GM19240 (cell line): Measurements from ENCODE around the gene SAE1.
"Not testable (repeated sequence)": the region's sequence is repeated elsewhere in the genome, so short reads cannot be mapped to it uniquely, and the experiment has no call there.

ENCODE experiments used
- DNase-seq: peaks from one replicate; pipeline ENCODE4 v3.0.0; 2011; ENCODE audit warnings: low spot score; ENCODE audit not compliant: insufficient read length

The SAE1 gene

DNA sequence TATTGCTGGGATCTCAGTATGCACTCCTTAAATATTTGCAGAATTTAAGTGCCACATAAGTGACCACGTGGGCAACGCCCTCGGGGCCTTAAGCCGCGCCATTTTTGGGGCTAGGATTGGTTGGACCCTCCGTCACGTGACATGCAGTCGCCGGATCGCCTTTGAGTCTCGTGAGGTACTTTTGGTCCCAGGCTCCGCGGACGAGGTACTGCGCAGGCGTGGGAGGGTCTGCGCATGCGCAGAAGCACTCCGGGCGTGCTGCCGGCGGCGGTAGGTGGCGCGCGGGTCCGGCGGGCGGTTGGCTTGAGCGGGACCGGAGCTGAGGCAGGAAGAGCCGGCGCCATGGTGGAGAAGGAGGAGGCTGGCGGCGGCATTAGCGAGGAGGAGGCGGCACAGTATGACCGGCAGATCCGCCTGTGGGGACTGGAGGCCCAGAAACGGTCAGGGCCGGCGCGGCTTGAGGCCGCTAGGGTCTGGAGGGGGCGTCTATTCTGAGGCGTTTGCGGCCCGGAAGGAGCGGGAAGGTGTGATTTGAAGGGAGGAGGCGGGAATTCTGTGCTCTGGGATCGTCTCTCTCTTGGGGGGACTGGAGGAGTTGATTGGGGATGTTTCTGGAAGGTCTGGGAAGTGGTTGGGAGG, at the start of gene SAE1:
TSS of gene SAE1 (plus strand) at position 247 of the 639 bp plus-strand sequence. CDS start at position 343, 96 bp downstream.
- peak; percentile 99 for DNase-seq

- DNase-seq, result no peak
Measured at GRCh38 chr19:47081095-47081494, 49.5 kb upstream of the SAE1 start.

DNA sequence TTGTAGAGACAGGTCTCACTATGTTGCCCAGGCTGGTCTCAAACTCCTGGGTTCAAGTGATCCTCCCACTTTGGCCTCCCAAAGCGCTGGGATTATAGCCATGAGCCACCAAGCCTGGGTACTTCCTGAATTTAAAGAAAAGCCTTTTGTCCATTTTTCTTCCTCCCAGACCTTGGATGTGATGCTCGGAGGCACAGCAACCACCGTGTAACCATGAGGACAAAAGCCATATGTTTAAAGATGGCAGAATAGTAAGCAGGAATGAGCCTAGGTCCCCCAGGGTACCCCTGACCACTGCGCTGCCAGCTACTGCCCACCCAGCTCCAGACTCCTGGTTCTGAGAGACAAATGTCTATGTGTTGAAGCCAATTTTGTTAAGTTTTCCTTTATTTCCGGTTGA, 48.1 kb upstream of the SAE1 start:
- no peak for DNase-seq

- no peak for DNase-seq
Measured at GRCh38 chr19:47084879-47085439, 45.7 kb upstream of the SAE1 start.

GRCh38 chr19:47086280-47086679, 44.4 kb upstream of the SAE1 start:
- DNase-seq, result no peak

DNA sequence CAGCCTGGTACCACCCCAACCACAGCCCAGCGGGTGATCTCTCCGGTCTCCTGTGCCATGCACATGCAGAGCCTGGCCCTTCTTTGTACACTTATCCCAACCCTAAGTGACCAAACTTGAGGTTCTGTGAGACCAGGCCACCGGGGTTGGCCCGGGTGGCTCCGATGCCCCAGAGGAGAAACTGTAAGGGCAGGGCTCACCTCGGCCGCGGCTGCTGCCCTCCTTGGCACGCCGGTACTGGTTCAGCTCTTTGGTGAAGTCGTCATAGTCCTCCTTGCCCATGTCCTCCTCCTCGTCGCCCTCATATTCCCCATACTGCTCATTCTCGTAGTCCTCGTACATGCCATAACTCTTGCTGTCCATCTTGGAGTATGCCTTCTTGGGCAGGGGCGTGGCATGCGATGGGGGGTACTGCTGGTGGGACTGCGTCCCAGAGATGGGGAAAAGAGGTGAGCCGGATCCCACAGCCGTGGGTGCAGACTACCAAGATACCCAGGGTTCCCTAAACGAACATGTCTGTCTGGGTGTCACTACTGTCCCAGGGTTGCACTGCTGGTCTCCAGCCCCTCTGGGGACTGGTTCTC, 40.8 kb upstream of the SAE1 start:
- no peak for DNase-seq

DNA sequence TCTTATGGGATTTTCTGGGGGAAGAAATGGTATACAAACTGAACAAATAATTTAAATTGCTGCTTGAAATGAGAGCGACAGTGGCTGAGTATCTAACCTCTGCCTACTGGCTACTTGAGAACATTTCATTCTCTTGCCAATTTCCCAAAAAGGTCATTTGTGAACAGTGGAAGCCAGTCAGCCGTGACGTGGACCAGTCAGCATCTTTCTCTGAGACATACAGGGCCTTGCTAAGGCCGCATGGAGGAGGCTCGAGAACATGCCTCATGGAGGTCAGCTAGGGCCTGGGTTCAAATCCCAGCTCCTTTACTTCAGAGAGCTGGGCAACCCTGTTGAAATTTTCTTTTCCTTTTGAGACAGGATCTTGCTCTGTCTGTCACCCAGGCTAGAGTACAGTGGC, 37.4 kb upstream of the SAE1 start:
- no peak for DNase-seq

- DNase-seq, result peak; percentile 56
Measured at GRCh38 chr19:47093841-47094240, 36.8 kb upstream of the SAE1 start.

- no peak for DNase-seq
Measured at GRCh38 chr19:47094557-47095475, 35.8 kb upstream of the SAE1 start.

- DNase-seq, result no peak
Measured at GRCh38 chr19:47095476-47096099, 35.0 kb upstream of the SAE1 start.

DNA sequence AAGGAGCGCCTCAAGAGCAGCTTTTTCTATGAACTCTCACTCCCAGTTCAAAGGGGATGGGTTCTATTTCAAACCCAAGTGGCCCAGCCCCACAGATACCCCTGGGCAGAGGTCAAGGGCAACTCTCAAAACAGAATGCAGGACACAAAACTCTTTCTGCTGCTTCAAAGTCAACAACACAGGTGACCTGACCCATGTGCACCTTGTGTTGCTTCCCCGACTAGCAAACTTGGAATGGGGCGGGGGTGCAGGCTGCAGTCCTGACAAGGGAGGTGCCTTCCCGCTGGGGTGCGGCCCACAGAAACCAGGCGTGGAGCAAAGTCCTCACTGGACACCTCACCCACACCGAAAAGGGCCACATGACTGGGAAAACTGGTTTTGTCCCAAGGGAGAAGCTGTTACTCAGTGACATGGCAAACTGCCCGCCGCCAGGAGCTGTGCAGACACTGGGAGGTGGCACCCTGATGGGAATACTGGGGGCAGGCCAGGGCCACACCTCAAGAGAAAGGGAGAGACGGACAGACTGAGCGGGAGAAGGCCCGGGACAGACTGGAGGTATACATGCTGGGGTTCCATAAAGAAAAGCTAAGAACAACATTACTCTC, 34.4 kb upstream of the SAE1 start:
- no peak for DNase-seq

DNA sequence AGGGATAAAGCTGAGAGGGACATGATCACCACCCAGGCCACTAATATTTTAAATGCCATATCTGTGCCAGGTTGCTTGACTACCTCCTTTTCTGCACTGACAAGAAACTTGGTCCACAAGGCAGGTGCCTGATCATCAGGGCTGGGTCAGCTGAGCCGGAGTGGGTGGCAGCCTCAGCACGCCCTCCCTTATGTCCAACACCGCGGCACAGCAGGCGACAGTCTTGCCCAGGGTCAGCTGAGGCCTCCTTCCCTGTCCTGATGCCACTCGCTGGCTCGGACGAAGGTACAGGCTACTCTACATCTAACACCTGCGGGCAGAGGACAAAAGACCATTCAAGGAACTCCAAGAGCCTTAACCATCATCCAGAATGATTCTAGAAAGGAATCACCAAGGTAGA, 33.9 kb upstream of the SAE1 start:
- no peak for DNase-seq

- DNase-seq, result no peak
Measured at GRCh38 chr19:47097396-47098201, 33.0 kb upstream of the SAE1 start.

GRCh38 chr19:47098608-47099007, 32.0 kb upstream of the SAE1 start:
- no peak for DNase-seq

- DNase-seq, result no peak
Measured at GRCh38 chr19:47099576-47100050, 31.0 kb upstream of the SAE1 start.

GRCh38 chr19:47100290-47100689, 30.3 kb upstream of the SAE1 start:
- no peak for DNase-seq

- not testable (repeated sequence) for DNase-seq
Measured at GRCh38 chr19:47101116-47101515, 29.5 kb upstream of the SAE1 start.

- no peak for DNase-seq
Measured at GRCh38 chr19:47102346-47103060, 28.1 kb upstream of the SAE1 start.

DNA sequence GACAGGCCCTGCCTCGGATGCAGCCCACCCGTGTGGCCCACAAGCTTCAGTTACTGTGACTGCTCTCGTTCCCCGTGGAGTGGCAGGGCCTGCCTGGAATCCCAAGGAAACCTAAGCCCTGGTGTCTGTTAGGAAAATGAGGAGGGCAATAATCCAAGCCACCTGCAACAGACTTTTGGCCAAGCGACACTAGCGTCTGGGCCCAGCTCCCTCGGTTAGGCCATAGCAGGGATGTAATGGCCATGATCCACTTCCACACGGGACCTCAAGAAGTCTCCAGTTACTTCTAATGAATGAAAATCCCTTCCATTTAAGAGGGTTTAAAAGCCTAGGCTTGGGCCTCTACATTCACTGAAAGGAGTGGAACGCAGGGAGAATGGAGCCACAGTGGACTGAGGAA, 26.0 kb upstream of the SAE1 start:
- DNase-seq, result no peak

- DNase-seq, result no peak
Measured at GRCh38 chr19:47105874-47106273, 24.8 kb upstream of the SAE1 start.
